GM18508 (cell line): ENCODE measurements around the gene HPSE2.

Experiments used
- ATAC-seq: cut with Tn5 transposase; IDR thresholded peaks from one replicate; pipeline ENCODE4 v1.9.1; 2021; ENCODE audit warnings: moderate number of reproducible peaks; ENCODE audit not compliant: insufficient read depth, unreplicated experiment

The HPSE2 gene

GRCh38 chr10:98481404-98481945, 754.2 kb downstream of the HPSE2 start:
- no peak for ATAC-seq

GRCh38 chr10:98478430-98479222, 757.0 kb downstream of the HPSE2 start:
- ATAC-seq, result no peak

- no peak for ATAC-seq
These were observed 757.8 kb downstream of the HPSE2 start for GRCh38 chr10:98477861-98478260.

GRCh38 chr10:98474628-98475027, 761.0 kb downstream of the HPSE2 start:
- no peak for ATAC-seq

GRCh38 chr10:98472196-98472595, 763.5 kb downstream of the HPSE2 start:
- no peak for ATAC-seq

GRCh38 chr10:98470850-98471249, 764.8 kb downstream of the HPSE2 start:
- ATAC-seq, result no peak

GRCh38 chr10:98469001-98469931, 766.4 kb downstream of the HPSE2 start:
- no peak for ATAC-seq

- ATAC-seq, result peak; percentile 82
These were observed 767.9 kb downstream of the HPSE2 start for GRCh38 chr10:98467506-98468318.

GRCh38 chr10:98466861-98467505, 768.7 kb downstream of the HPSE2 start:
- ATAC-seq, result no peak

GRCh38 chr10:98465866-98466265, 769.8 kb downstream of the HPSE2 start:
- no peak for ATAC-seq

- ATAC-seq, result no peak
These were observed 771.5 kb downstream of the HPSE2 start for GRCh38 chr10:98463976-98464754.

GRCh38 chr10:98463016-98463415, 772.6 kb downstream of the HPSE2 start:
- ATAC-seq, result no peak

- ATAC-seq, result no peak
These were observed 774.2 kb downstream of the HPSE2 start for GRCh38 chr10:98461500-98461842.

- no peak for ATAC-seq
These were observed 774.7 kb downstream of the HPSE2 start for GRCh38 chr10:98460837-98461499.

GRCh38 chr10:98458809-98459784, 776.6 kb downstream of the HPSE2 start:
- ATAC-seq, result no peak

- no peak for ATAC-seq
These were observed 777.9 kb downstream of the HPSE2 start for GRCh38 chr10:98457721-98458120.

GRCh38 chr10:98456686-98457482, 778.8 kb downstream of the HPSE2 start:
- no peak for ATAC-seq
